ENCODE measurements around the gene CDC42.
A peak's percentile ranks its signal among the peaks of the same experiment; 100 is the strongest.

Gene CDC42

GRCh38 chr1:22124592-22125229 lies 72.2 kb downstream of the CDC42 start:
- DNase-seq (ENCODE audit: insufficient read length, low spot score) = no peak
- no peak for FAIRE-seq

- FAIRE-seq = no peak
- no peak for DNase-seq (ENCODE audit: insufficient read length, low spot score)
These were observed 74.0 kb downstream of the CDC42 start for GRCh38 chr1:22126531-22126930.

- DNase-seq (ENCODE audit: insufficient read length, low spot score) (no peak), FAIRE-seq (no peak)
These were observed 74.7 kb downstream of the CDC42 start for GRCh38 chr1:22127248-22127647.

GRCh38 chr1:22127731-22128130 lies 75.2 kb downstream of the CDC42 start:
- no peak for FAIRE-seq

GRCh38 chr1:22128392-22128791 lies 75.9 kb downstream of the CDC42 start:
- FAIRE-seq (no peak), DNase-seq (ENCODE audit: insufficient read length, low spot score) (no peak)

More at GRCh38 chr1:22127731-22128130, 75.2 kb downstream of the CDC42 start:
- DNase-seq (ENCODE audit: insufficient read length, low spot score) = no peak

- FAIRE-seq (no peak), DNase-seq (ENCODE audit: insufficient read length, low spot score) (no peak)
These were observed 77.1 kb downstream of the CDC42 start for GRCh38 chr1:22129501-22130117.

GRCh38 chr1:22131062-22131461 lies 78.6 kb downstream of the CDC42 start:
- DNase-seq (ENCODE audit: insufficient read length, low spot score) = no peak
- FAIRE-seq = no peak

- DNase-seq (ENCODE audit: insufficient read length, low spot score) (peak; percentile 84), FAIRE-seq (peak; percentile 62)
These were observed 79.5 kb downstream of the CDC42 start for GRCh38 chr1:22131875-22132486.

- no peak for DNase-seq (ENCODE audit: insufficient read length, low spot score)
- no peak for FAIRE-seq
These were observed 80.2 kb downstream of the CDC42 start for GRCh38 chr1:22132517-22133235.

- DNase-seq (ENCODE audit: insufficient read length, low spot score) (no peak), FAIRE-seq (no peak)
These were observed 80.9 kb downstream of the CDC42 start for GRCh38 chr1:22133247-22133930.

- DNase-seq (ENCODE audit: insufficient read length, low spot score) (no peak), FAIRE-seq (no peak)
These were observed 81.4 kb downstream of the CDC42 start for GRCh38 chr1:22133931-22134324.

- FAIRE-seq = no peak
- no peak for DNase-seq (ENCODE audit: insufficient read length, low spot score)
These were observed 84.7 kb downstream of the CDC42 start for GRCh38 chr1:22137004-22137720.

GRCh38 chr1:22139066-22139594 lies 86.6 kb downstream of the CDC42 start:
- no peak for FAIRE-seq

GRCh38 chr1:22139817-22140216 lies 87.3 kb downstream of the CDC42 start:
- FAIRE-seq (no peak), DNase-seq (ENCODE audit: insufficient read length, low spot score) (no peak)

More at GRCh38 chr1:22139066-22139594, 86.6 kb downstream of the CDC42 start:
- DNase-seq (ENCODE audit: insufficient read length, low spot score) = no peak

Measured in GM19239 (cell line).